K562 (cell line): ENCODE measurements around the gene PTPRR. TPM values are rescaled to one million over a fixed set of nuclear protein-coding genes. Genes with fewer than 3 reads are reported as not detected.

Source experiments
- LEF1 ChIP-seq: fragments of 450-650 bp; IDR thresholded peaks from 2 replicates; pipeline ENCODE4 v1.6.1; 2016; ENCODE audit warnings: mild to moderate bottlenecking
- RHOXF2B ChIP-seq: fragments of 250-450 bp; sonication (Bioruptor Pico); conservative IDR thresholded peaks from 2 replicates; pipeline ENCODE4 v1.5.1; 2021
- SRSF3 ChIP-seq: fragments of 200-400 bp; formaldehyde crosslinking; IDR thresholded peaks from 2 replicates; pipeline ENCODE4 v1.6.1; 2016; ENCODE audit warnings: mild to moderate bottlenecking, low read length, moderate library complexity; ENCODE audit not compliant: insufficient read depth
- TSC22D4 ChIP-seq: fragments of 450-650 bp; IDR thresholded peaks from 2 replicates; pipeline ENCODE4 v1.6.1; 2016; ENCODE audit warnings: missing genetic modification characterization, missing biosample characterization, control low read depth
- ZC3H8 ChIP-seq: fragments of 450-650 bp; IDR thresholded peaks from 2 replicates; pipeline ENCODE4 v1.6.1; 2017
- ZNF324 ChIP-seq: fragments of 250-450 bp; sonication (Bioruptor Pico); IDR thresholded peaks from 2 replicates; pipeline ENCODE4 v1.4.0; 2020; ENCODE audit warnings: mild to moderate bottlenecking
- polyA plus RNA-seq, 8 experiments: library from polyadenylated mRNA; depleted of rRNA in 4 of 8; stranded (reverse) in 5 of 8; unstranded in 3 of 8; fragments of >200 nt; fragmentation: Nextera tagmentation in 2 of 8; fragmentation: Illumina TruSeq in 1 of 8; extraction: Ambion mirVana in 2 of 8; extraction: Trizol in 1 of 8; gene quantifications; 2 replicates each; pipeline versions ENCODE4 v1.2.1 to v1.2.3, GENCODE V29; 2011 to 2014; ENCODE audit warnings: inconsistent platforms in 1 of 8, missing spikeins in 1 of 8
- total RNA-seq, 7 experiments: library from RNA; depleted of rRNA in 6 of 7; stranded (reverse); fragments of >200 nt in 6 of 7; fragmentation: Illumina TruSeq in 2 of 7; extraction: Trizol in 2 of 7; gene quantifications; 2 replicates each; pipeline versions ENCODE4 v1.2.1 to v1.2.3, GENCODE V29; 2011 to 2021; ENCODE audit warnings: low replicate concordance in 1 of 7
- TF ChIP-seq, protein P1 (sequence below): sonication (generic); formaldehyde crosslinking; IDR thresholded peaks from 2 replicates; pipeline ENCODE4 v1.8.0; 2022; ENCODE audit warnings: mild to moderate bottlenecking, low read depth, missing genetic modification reagents
- TF ChIP-seq, protein P2 (sequence below): fragments of 450-650 bp; conservative IDR thresholded peaks from 2 replicates; pipeline ENCODE4 v1.6.1; 2016; ENCODE audit warnings: missing genetic modification characterization, low read depth, mild to moderate bottlenecking, control low read depth, missing compliant biosample characterization
- TF ChIP-seq, protein P3 (sequence below): fragments of 450-650 bp; formaldehyde crosslinking; IDR thresholded peaks from 2 replicates; pipeline ENCODE4 v1.4.0; 2020; ENCODE audit warnings: mild to moderate bottlenecking
- TF ChIP-seq, protein P4 (sequence below): sonication (generic); formaldehyde crosslinking; IDR thresholded peaks from 2 replicates; pipeline ENCODE4 v1.8.0; 2022; ENCODE audit warnings: mild to moderate bottlenecking, missing genetic modification reagents
- TF ChIP-seq, protein P5 (sequence below): fragments of 450-650 bp; formaldehyde crosslinking; IDR thresholded peaks from 2 replicates; pipeline ENCODE4 v1.4.0; 2022; ENCODE audit warnings: missing genetic modification characterization
- TF ChIP-seq, protein P6 (sequence below): fragments of 150-350 bp; conservative IDR thresholded peaks from 2 replicates; pipeline ENCODE4 v1.6.1; 2014; ENCODE audit warnings: low read length

PTPRR gene
- total and polyA plus RNA-seq, 9 of the 15 experiments (the other 6 are each of a cell fraction or from before 2014, with no cell fraction given): 6.6 to 41.7 (median 12.3) TPM

DNA sequence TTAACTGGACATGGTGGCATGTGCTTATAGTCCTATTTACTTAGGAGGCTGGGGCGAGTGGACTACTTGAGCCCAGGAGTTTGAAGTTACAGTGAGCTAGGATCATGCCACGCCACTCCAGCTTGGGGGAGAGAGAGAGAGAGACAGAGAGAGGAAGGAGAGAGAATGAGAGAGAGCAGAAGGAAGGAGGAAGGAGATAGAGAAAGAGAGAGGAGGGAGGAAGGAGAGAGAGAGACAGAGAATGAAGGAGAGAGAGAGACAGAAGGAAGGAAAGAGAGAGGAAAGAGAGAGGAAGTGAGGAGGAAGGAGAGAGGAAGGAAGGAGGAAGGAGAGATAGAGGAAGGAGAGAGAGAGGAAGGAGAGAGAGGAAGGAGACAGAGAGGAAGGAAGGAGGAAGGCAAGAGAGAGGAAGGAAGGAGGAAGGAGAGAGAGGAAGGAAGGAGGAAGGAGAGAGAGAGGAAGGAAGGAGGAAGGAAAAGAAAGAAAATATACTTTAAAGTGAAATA is 189.8 kb downstream of the PTPRR start (continued):
- TF ChIP-seq, protein P1, sequence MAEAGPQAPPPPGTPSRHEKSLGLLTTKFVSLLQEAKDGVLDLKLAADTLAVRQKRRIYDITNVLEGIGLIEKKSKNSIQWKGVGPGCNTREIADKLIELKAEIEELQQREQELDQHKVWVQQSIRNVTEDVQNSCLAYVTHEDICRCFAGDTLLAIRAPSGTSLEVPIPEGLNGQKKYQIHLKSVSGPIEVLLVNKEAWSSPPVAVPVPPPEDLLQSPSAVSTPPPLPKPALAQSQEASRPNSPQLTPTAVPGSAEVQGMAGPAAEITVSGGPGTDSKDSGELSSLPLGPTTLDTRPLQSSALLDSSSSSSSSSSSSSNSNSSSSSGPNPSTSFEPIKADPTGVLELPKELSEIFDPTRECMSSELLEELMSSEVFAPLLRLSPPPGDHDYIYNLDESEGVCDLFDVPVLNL (CRISPR knock-in tag): no peak
- no peak for TF ChIP-seq ZNF324 (CRISPR knock-in tag)
- TF ChIP-seq, protein P2, sequence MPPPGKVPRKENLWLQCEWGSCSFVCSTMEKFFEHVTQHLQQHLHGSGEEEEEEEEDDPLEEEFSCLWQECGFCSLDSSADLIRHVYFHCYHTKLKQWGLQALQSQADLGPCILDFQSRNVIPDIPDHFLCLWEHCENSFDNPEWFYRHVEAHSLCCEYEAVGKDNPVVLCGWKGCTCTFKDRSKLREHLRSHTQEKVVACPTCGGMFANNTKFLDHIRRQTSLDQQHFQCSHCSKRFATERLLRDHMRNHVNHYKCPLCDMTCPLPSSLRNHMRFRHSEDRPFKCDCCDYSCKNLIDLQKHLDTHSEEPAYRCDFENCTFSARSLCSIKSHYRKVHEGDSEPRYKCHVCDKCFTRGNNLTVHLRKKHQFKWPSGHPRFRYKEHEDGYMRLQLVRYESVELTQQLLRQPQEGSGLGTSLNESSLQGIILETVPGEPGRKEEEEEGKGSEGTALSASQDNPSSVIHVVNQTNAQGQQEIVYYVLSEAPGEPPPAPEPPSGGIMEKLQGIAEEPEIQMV (tag): no peak
- no peak for TF ChIP-seq LEF1
- no peak for TF ChIP-seq ZC3H8
- TF ChIP-seq RHOXF2B (CRISPR knock-in tag): no peak
- TF ChIP-seq TSC22D4 (tag): no peak
- TF ChIP-seq, protein P3, sequence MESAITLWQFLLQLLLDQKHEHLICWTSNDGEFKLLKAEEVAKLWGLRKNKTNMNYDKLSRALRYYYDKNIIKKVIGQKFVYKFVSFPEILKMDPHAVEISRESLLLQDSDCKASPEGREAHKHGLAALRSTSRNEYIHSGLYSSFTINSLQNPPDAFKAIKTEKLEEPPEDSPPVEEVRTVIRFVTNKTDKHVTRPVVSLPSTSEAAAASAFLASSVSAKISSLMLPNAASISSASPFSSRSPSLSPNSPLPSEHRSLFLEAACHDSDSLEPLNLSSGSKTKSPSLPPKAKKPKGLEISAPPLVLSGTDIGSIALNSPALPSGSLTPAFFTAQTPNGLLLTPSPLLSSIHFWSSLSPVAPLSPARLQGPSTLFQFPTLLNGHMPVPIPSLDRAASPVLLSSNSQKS: no peak
- TF ChIP-seq, protein P4, sequence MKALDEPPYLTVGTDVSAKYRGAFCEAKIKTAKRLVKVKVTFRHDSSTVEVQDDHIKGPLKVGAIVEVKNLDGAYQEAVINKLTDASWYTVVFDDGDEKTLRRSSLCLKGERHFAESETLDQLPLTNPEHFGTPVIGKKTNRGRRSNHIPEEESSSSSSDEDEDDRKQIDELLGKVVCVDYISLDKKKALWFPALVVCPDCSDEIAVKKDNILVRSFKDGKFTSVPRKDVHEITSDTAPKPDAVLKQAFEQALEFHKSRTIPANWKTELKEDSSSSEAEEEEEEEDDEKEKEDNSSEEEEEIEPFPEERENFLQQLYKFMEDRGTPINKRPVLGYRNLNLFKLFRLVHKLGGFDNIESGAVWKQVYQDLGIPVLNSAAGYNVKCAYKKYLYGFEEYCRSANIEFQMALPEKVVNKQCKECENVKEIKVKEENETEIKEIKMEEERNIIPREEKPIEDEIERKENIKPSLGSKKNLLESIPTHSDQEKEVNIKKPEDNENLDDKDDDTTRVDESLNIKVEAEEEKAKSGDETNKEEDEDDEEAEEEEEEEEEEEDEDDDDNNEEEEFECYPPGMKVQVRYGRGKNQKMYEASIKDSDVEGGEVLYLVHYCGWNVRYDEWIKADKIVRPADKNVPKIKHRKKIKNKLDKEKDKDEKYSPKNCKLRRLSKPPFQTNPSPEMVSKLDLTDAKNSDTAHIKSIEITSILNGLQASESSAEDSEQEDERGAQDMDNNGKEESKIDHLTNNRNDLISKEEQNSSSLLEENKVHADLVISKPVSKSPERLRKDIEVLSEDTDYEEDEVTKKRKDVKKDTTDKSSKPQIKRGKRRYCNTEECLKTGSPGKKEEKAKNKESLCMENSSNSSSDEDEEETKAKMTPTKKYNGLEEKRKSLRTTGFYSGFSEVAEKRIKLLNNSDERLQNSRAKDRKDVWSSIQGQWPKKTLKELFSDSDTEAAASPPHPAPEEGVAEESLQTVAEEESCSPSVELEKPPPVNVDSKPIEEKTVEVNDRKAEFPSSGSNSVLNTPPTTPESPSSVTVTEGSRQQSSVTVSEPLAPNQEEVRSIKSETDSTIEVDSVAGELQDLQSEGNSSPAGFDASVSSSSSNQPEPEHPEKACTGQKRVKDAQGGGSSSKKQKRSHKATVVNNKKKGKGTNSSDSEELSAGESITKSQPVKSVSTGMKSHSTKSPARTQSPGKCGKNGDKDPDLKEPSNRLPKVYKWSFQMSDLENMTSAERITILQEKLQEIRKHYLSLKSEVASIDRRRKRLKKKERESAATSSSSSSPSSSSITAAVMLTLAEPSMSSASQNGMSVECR (CRISPR knock-in tag): no peak
- TF ChIP-seq, protein P5, sequence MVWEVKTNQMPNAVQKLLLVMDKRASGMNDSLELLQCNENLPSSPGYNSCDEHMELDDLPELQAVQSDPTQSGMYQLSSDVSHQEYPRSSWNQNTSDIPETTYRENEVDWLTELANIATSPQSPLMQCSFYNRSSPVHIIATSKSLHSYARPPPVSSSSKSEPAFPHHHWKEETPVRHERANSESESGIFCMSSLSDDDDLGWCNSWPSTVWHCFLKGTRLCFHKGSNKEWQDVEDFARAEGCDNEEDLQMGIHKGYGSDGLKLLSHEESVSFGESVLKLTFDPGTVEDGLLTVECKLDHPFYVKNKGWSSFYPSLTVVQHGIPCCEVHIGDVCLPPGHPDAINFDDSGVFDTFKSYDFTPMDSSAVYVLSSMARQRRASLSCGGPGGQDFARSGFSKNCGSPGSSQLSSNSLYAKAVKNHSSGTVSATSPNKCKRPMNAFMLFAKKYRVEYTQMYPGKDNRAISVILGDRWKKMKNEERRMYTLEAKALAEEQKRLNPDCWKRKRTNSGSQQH (CRISPR knock-in tag): 0 out of 2 replicates have a peak, but pooled peaks have one; percentile 21
- TF ChIP-seq, protein P6, sequence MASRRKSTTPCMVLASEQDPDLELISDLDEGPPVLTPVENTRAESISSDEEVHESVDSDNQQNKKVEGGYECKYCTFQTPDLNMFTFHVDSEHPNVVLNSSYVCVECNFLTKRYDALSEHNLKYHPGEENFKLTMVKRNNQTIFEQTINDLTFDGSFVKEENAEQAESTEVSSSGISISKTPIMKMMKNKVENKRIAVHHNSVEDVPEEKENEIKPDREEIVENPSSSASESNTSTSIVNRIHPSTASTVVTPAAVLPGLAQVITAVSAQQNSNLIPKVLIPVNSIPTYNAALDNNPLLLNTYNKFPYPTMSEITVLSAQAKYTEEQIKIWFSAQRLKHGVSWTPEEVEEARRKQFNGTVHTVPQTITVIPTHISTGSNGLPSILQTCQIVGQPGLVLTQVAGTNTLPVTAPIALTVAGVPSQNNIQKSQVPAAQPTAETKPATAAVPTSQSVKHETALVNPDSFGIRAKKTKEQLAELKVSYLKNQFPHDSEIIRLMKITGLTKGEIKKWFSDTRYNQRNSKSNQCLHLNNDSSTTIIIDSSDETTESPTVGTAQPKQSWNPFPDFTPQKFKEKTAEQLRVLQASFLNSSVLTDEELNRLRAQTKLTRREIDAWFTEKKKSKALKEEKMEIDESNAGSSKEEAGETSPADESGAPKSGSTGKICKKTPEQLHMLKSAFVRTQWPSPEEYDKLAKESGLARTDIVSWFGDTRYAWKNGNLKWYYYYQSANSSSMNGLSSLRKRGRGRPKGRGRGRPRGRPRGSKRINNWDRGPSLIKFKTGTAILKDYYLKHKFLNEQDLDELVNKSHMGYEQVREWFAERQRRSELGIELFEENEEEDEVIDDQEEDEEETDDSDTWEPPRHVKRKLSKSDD: no peak
- TF ChIP-seq SRSF3: no peak
- TF ChIP-seq, all 486 proteins: peak for 3
